ENCODE results near the gene ZNF346. TPM values are rescaled to one million over a fixed set of nuclear protein-coding genes. Genes with fewer than 3 reads are reported as not detected.

ZNF346 gene, protein sequence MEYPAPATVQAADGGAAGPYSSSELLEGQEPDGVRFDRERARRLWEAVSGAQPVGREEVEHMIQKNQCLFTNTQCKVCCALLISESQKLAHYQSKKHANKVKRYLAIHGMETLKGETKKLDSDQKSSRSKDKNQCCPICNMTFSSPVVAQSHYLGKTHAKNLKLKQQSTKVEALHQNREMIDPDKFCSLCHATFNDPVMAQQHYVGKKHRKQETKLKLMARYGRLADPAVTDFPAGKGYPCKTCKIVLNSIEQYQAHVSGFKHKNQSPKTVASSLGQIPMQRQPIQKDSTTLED
- 10 to 100 TPM in 3 of 4 donors, 1 to 10 TPM in 1; 8.5 to 13.3 (median 12.3) TPM for total RNA-seq

DNA sequence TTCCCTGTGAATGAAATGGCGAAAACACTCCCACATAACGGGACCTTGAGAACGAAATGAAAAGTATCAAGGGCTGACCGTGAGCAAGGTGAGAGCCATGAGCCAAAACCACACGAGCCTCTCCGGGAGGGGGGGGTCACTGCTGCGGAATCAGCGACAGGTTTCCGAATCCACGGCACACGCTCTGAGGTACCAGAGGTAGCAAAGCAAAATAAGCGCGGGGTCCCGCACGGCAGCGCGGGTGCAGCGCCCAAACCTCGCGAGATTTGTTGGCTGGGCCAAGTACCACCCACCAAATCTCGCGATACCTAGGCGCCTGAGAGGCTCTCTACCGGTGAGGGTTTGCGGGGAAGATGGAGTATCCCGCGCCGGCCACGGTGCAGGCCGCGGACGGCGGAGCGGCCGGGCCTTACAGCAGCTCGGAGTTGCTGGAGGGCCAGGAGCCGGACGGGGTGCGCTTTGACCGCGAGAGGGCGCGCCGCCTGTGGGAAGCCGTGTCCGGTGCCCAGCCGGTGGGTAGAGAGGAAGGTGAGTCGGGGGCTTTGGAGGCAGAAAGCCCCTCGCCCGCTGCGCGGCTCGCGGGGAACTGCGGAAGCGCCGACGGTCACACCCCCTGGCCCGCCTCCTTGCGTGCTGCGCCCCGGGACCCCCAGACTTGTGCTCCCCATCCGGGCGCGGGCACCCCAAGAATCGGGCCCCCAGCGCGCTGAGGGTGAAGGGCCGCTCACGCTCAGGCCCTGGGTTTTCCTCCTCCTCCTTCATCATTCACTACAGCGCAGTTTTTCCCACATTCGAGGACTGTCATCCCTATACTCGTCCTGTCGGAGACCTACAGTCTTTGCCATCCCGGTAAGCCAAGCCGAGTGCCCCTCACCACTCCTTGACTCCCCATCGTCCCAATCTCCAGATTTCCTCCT is at the start of gene ZNF346:
Gene ZNF346 (plus strand): TSS at position 311 of the 917 bp plus-strand sequence. CDS start 43 bp downstream, at position 354.
- TF ChIP-seq, protein P1, sequence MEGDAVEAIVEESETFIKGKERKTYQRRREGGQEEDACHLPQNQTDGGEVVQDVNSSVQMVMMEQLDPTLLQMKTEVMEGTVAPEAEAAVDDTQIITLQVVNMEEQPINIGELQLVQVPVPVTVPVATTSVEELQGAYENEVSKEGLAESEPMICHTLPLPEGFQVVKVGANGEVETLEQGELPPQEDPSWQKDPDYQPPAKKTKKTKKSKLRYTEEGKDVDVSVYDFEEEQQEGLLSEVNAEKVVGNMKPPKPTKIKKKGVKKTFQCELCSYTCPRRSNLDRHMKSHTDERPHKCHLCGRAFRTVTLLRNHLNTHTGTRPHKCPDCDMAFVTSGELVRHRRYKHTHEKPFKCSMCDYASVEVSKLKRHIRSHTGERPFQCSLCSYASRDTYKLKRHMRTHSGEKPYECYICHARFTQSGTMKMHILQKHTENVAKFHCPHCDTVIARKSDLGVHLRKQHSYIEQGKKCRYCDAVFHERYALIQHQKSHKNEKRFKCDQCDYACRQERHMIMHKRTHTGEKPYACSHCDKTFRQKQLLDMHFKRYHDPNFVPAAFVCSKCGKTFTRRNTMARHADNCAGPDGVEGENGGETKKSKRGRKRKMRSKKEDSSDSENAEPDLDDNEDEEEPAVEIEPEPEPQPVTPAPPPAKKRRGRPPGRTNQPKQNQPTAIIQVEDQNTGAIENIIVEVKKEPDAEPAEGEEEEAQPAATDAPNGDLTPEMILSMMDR (IDR thresholded peaks at IDR 0.05; ENCODE audit: low read depth), result no peak

DNA sequence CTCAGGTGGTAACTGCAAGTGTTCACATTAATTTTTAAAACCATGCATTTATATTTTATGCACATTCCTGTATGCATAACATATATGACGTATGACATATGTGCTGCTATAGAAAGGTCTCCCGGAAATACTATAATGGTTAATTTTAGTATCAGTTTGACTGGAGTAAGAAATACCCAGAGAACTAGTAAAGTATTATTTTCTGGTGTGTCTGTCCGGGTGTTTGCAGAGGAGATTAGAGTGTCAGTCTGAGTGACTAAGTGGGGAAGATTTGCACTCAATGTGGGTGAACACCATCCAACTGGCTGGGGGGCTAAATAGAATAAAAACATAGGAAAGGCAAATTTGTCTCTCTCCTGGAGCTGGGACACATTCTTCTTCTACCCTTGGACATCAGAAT is 42.8 kb upstream of the ZNF346 start:
- TF ChIP-seq, protein P1 (IDR thresholded peaks at IDR 0.05; ENCODE audit: low read depth), result no peak

DNA sequence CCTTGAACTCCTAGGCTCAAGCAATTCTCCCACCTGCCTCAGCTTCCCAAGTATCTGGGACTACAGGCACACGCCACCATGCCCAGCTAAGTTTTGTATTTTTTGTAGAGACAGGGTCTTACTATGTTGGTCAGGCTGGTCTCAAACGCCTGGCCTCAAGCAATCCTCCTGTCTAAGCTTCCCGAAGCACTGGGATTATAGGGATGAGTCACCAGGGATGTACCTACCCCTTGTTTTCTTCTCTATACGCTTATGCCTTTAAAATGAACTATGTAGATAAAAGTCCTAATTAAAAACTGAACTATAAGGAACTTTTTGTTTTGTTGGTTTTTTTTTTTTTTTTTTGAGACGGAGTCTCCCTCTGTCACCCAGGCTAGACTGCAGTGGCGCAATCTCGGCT is 41.7 kb upstream of the ZNF346 start:
- TF ChIP-seq, protein P1 (IDR thresholded peaks at IDR 0.05; ENCODE audit: low read depth), result no peak

DNA sequence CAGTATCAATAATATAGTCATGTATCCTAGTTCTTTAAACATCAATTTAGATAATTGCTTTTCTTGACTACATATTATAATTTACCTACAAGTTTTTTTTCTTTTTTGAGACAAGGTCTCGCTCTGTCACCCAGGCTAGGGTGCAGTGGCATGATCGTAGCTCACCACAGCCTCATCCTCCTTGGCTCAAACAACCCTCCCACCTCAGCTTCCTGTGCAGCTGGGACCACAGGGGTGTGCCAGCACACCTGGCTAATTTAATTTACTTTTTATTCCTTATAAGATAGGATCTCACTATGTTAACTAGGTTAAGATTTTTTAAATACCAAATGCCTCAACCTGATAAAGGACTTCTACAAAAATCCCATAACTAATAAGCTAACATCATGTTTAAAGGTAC is 37.0 kb upstream of the ZNF346 start:
- TF ChIP-seq, protein P1 (IDR thresholded peaks at IDR 0.05; ENCODE audit: low read depth), result no peak

DNA sequence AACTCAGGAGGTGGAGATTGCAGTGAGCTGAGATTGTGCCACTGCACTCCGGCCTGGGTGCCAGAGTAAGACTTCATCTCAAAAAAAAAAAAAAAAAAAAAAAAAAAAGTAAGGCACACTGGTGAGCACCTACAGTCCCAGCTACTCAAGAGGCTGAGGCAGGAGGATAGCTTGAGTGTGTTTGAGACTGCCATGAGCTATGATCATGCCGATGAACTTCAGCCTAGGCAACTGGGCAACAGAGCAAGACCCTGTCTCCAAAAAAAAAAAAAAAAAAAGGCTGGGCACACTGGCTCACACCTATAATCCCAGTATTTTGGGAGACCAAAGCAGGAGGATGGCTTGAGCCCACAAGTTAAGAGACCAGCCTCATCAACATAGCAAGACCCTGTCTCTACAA is 36.2 kb upstream of the ZNF346 start:
- TF ChIP-seq, protein P1 (IDR thresholded peaks at IDR 0.05; ENCODE audit: low read depth), result no peak

DNA sequence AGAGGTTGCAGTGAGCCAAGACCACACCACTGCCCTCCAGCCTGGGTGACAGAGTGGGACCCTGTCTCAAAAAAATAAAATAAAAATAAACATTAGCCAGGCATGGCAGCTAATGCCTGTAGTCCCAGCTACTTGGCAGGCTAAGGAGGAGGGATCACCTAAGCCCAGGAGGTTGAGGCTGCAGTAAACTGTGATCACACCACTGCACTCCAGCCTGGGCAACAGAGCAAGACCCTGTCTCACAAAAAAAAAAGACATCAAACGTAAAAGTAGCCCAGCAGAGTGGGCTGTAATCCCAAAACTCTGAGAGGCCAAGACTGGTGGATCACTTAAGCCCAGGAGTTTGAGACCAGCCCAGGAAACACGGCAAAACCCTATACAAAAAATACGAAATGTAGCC is 34.9 kb upstream of the ZNF346 start:
- TF ChIP-seq, protein P1 (IDR thresholded peaks at IDR 0.05; ENCODE audit: low read depth), result no peak
